C4-2B (cell line): ENCODE measurements around the gene CDC123.
A peak's percentile ranks its signal among the peaks of the same experiment; 100 is the strongest.
"Not testable (repeated sequence)": the region's sequence is repeated elsewhere in the genome, so short reads cannot be mapped to it uniquely, and the experiment has no call there.

ENCODE experiments used
- H3K27ac ChIP-seq: fragments of 450-650 bp; 2 replicates; pipeline ENCODE4 v1.5.1; 2017
- ZFX ChIP-seq: fragments of 450-650 bp; IDR thresholded peaks from 2 replicates; pipeline ENCODE4 v1.6.1; 2017
- TF ChIP-seq, protein P1 (sequence below): fragments of 450-650 bp; conservative IDR thresholded peaks from 2 replicates; pipeline ENCODE4 v1.5.1; 2017; ENCODE audit warnings: mild to moderate bottlenecking

CDC123 gene

DNA sequence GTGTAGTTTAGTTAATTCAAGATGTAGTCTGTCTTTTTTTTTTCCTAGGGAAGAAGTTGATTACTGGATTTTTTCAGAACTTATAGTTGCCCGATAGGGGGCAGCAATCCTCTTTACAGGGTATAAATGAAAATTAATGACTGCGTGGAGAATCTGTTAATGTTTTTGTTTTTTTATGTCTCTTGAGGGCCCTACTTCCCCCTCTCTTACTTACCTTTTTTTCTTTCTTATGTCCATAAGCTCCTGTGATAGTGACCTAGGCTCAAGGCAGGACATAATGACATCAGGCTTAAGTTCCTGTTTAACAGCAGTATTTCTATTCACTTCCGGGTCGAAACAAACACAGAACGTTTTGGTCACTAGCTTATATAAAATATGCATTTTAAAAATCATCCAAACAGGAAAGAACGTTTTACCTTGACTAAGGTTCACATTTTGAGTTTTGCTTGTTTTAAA is 18.8 kb downstream of the CDC123 start:
- TF ChIP-seq, protein P1, sequence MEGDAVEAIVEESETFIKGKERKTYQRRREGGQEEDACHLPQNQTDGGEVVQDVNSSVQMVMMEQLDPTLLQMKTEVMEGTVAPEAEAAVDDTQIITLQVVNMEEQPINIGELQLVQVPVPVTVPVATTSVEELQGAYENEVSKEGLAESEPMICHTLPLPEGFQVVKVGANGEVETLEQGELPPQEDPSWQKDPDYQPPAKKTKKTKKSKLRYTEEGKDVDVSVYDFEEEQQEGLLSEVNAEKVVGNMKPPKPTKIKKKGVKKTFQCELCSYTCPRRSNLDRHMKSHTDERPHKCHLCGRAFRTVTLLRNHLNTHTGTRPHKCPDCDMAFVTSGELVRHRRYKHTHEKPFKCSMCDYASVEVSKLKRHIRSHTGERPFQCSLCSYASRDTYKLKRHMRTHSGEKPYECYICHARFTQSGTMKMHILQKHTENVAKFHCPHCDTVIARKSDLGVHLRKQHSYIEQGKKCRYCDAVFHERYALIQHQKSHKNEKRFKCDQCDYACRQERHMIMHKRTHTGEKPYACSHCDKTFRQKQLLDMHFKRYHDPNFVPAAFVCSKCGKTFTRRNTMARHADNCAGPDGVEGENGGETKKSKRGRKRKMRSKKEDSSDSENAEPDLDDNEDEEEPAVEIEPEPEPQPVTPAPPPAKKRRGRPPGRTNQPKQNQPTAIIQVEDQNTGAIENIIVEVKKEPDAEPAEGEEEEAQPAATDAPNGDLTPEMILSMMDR = peak; percentile 88
- no peak for TF ChIP-seq ZFX
- no peak overlapping the region for H3K27ac ChIP-seq

DNA sequence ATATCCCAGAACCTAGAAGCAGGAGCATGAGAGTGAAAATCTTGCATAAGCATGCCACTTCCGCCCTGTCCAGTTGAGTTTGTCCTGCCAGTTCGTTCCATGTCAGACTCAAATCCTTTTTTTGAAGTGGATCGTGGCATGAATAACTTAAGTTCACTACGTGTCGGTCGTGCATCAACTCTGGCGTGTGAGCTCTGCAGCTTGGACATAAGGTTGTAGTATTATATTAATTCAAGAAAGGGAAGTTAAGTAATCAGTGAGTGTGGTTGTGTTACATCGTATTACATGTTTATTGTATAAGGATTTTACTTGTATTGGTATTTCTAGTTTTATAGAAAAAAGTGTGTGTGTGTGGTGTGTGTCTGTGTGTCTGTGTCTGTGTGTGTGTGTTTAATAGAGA is 23.0 kb downstream of the CDC123 start:
- TF ChIP-seq, protein P1 = no peak
- TF ChIP-seq ZFX = no peak
- H3K27ac ChIP-seq = no peak overlapping the region

DNA sequence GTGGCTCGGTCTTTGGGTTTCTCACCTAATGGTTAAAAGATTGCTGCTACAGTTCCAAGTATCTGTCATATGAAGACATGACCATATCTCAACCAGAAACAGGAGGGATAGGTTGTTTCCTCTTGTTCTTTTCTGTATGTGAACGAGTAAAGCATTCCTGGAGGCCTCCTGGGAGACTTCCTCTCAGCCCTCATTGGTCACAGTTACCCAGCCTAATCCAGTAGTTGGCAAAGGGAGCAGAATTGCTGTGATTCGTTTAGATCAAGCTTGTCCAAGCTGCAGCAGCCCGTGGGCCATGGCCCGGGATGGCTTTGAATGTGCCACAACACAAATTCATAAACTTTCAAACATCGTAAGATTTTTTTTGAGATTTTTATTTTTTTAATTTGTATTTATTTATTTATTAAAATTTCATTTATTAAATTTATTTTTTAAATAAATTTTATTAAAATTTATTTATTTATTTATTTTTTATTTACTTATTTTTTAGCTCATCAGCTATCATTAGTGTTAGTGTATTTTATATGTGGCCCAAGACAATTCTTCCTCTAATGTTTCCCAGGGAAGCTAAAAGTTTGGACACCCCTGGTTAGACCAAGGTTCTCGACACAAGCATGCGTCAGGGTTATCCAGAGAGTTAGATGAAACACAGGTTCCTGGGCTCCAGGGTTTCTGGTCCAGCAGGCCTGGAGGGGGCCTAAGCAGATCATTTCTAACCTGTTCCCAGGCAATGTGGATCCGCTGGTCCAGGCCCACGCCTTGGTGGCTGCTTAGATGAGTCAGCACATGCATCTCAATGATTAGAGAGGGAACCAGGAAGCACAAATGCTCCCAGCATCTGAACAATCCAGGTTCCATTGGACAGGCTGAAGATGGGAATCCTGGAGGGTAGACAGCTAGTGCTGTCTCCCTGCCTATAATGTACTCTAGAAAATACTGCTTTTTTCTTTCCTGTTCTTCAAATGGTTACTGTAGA is 25.6 kb downstream of the CDC123 start:
- H3K27ac ChIP-seq = no peak overlapping the region

DNA sequence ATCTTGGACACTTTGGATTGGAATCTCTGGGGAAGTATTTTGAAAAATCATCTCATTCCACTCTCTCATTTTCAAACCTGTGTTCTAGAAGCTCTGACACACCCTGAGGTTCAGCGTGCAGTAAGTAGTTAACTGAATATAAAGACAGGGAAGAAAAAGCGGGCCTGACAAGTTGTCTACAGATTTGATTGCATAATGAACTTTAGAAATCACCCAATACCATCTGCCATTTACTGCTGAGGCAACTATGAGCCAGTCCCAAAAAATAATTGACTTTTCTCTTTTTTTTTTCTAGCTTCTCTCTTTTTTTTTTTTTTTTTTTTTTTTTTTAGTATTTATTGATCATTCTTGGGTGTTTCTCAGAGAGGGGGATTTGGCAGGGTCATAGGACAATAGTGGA is 29.5 kb downstream of the CDC123 start:
- TF ChIP-seq, protein P1 = no peak
- TF ChIP-seq ZFX = no peak
- no peak overlapping the region for H3K27ac ChIP-seq

More for the DNA sequence above, 25.6 kb downstream of the CDC123 start:
- TF ChIP-seq, protein P1 = no peak
- no peak for TF ChIP-seq ZFX

DNA sequence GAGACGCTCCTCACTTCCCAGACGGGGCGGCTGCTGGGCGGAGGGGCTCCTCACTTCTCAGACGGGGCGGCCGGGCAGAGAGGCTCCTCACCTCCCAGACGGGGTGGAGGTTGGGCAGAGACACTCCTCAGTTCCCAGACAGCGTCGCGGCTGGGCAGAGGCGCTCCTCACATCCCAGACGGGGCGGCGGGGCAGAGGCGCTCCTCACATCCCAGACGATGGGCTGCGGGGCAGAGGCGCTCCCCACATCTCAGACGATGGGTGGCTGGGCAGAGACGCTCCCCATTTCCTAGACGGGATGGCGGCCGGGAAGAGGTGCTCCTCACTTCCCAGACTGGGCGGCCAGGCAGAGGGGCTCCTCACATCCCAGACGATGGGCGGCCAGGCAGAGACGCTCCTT is 30.4 kb downstream of the CDC123 start:
- H3K27ac ChIP-seq = not testable (repeated sequence)

DNA sequence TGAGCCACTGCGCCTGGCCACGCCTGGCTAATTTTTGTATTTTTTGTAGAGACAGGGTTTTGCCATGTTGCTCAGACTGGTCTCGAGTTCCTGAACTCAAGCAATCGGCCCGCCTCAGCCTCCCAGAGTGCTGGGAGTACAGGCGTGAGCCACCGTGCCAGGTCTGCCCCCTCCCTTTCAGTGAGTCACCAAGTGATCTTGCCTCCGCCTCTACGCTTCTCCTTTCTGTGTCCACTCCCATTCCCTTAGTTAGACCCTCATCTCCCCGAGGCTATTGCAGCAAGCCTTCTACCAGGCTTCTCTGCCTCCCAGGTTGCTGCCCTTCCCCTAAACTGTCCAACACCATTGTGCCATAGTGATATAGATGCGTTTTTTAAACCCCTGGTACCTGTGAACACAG is 32.9 kb downstream of the CDC123 start:
- no peak overlapping the region for H3K27ac ChIP-seq
- TF ChIP-seq, protein P1 = no peak
- TF ChIP-seq ZFX = no peak

DNA sequence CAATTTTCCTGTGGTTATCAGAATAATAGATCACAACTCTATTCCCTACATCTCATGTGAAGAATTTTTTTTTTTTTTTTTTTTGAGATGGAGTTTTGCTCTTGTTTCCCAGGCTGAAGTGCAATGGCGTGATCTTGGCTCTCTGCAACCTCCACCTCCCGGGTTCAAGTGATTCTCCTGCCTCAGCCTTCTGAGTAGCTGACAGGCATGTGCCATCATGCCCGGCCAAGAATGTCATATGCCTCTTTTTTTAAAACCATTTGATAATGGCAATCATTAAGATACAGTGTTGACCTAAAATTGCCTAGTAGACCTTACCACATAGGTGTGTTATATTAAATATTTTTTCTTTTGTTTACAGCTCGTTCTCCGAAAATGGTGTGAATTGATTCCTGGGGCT is 38.7 kb downstream of the CDC123 start:
- not testable (repeated sequence) for H3K27ac ChIP-seq

DNA sequence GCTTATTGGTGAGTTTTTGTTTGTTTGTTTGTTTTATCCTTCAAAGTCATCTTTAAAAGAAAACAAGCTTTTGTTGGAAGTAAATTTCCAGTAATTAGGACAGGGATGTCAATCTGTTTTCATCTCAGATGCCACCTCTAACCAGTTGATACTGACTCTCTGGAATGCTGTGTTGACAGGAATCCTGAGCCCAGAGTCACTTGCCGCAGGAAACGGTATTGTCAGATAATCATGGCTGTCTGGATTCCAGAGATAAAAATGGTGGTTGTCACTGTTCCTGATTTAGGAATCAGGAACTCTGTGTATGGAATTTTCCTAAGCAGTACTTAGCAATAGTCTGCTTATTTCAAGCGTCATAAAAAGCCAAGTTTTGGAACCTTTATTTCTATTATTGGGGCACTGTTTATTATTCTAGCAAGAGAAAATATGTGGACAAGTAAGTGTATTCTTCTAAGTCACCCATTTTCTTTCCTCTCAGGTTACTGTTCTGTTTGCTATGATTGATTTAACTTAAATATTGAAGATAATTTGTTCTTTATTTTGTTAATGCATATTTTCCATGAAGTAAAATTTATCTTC is 39.2 kb downstream of the CDC123 start:
- TF ChIP-seq, protein P1 = no peak
- no peak for TF ChIP-seq ZFX
- H3K27ac ChIP-seq = no peak overlapping the region
